HFF-Myc (cell line): ENCODE measurements around the gene BORCS5.

Experiments used
- DNase-seq: peaks from one replicate; pipeline ENCODE4 v3.0.0-alpha.2; 2011; ENCODE audit warnings: low read depth; ENCODE audit errors: extremely low read depth
- H3K4me3 ChIP-seq: replicated peaks from 2 replicates; pipeline ENCODE4 v1.5.1; 2011; ENCODE audit warnings: low read depth, mild to moderate bottlenecking, control low read depth, low read length
- CTCF ChIP-seq: IDR thresholded peaks from 2 replicates; pipeline ENCODE4 v1.5.1; 2012; ENCODE audit warnings: mild to moderate bottlenecking, low read depth, low read length, control low read depth; ENCODE audit errors: missing control alignments

Gene BORCS5

GRCh38 chr12:12510141-12510540 is 153.3 kb downstream of the BORCS5 start:
- H3K4me3 ChIP-seq = no peak overlapping the region
- TF ChIP-seq CTCF = no peak
- no peak for DNase-seq

GRCh38 chr12:12510551-12510950 is 153.7 kb downstream of the BORCS5 start:
- no peak for TF ChIP-seq CTCF
- no peak for DNase-seq
- H3K4me3 ChIP-seq = no peak overlapping the region

- TF ChIP-seq CTCF = no peak
- no peak for DNase-seq
- H3K4me3 ChIP-seq = no peak overlapping the region
These were observed 154.3 kb downstream of the BORCS5 start for GRCh38 chr12:12511021-12511783.

- no peak for DNase-seq
- no peak overlapping the region for H3K4me3 ChIP-seq
- no peak for TF ChIP-seq CTCF
These were observed 155.2 kb downstream of the BORCS5 start for GRCh38 chr12:12511895-12512711.

GRCh38 chr12:12513416-12514006 is 156.6 kb downstream of the BORCS5 start:
- no peak overlapping the region for H3K4me3 ChIP-seq
- TF ChIP-seq CTCF = no peak
- no peak for DNase-seq

- no peak for TF ChIP-seq CTCF
- H3K4me3 ChIP-seq = no peak overlapping the region
- DNase-seq = no peak
These were observed 161.6 kb downstream of the BORCS5 start for GRCh38 chr12:12518464-12518845.
